ENCODE data around the gene TRPC1. TPM values are rescaled to one million over a fixed set of nuclear protein-coding genes. Genes with fewer than 3 reads are reported as not detected.
"Not testable (repeated sequence)": the region's sequence is repeated elsewhere in the genome, so short reads cannot be mapped to it uniquely, and the experiment has no call there.

TRPC1 gene
- polyA plus RNA-seq, 1 donor from 2014 or later: 0.45 TPM

- Mint-ChIP-seq H3K4me1 (peaks cover 2 to 4% (median 4%) of the 10 kb centered on the region in 3 donors), H3K36me3 (no peaks in the 10 kb centered on the region), H3K27ac (no peak overlapping the region), H3K9me3 (peaks cover 0 to 6% (median 2%) of the 10 kb centered on the region in 3 donors), H3K4me3 (peak overlapping the region; percentile 80 to 87 (median 84)), H3K27me3 (peaks cover 14% of the 10 kb centered on the region)
Measured at GRCh38 chr3:142725357-142725739, 1.5 kb downstream of the TRPC1 start.

GRCh38 chr3:142726017-142726416 is 2.2 kb downstream of the TRPC1 start:
- peaks cover 14% of the 10 kb centered on the region for H3K27me3 Mint-ChIP-seq
- no peaks in the 10 kb centered on the region for H3K36me3 Mint-ChIP-seq
- peaks cover 2 to 4% (median 4%) of the 10 kb centered on the region in 3 donors for H3K4me1 Mint-ChIP-seq
- H3K9me3 Mint-ChIP-seq: peaks cover 0 to 6% (median 2%) of the 10 kb centered on the region in 3 donors
- no peak overlapping the region for H3K27ac Mint-ChIP-seq
- H3K4me3 Mint-ChIP-seq: peak overlapping the region in 1 of 4 donors; percentile 80

- Mint-ChIP-seq H3K9me3 (no peaks in the 10 kb centered on the region), H3K27me3 (no peaks in the 10 kb centered on the region), H3K27ac (no peak overlapping the region), H3K4me1 (no peaks in the 10 kb centered on the region), H3K4me3 (no peak overlapping the region), H3K36me3 (peaks cover 2% of the 10 kb centered on the region)
Measured at GRCh38 chr3:142732066-142732465, 8.2 kb downstream of the TRPC1 start.

- H3K27ac Mint-ChIP-seq: no peak overlapping the region
- no peaks in the 10 kb centered on the region for H3K9me3 Mint-ChIP-seq
- no peaks in the 10 kb centered on the region for H3K4me1 Mint-ChIP-seq
- peaks cover 2% of the 10 kb centered on the region for H3K36me3 Mint-ChIP-seq
- no peak overlapping the region for H3K4me3 Mint-ChIP-seq
- H3K27me3 Mint-ChIP-seq: no peaks in the 10 kb centered on the region
Measured at GRCh38 chr3:142734834-142735233, 11.0 kb downstream of the TRPC1 start.

GRCh38 chr3:142735462-142735861 is 11.6 kb downstream of the TRPC1 start:
- no peak overlapping the region for H3K4me3 Mint-ChIP-seq

GRCh38 chr3:142738396-142738795 is 14.6 kb downstream of the TRPC1 start:
- H3K4me3 Mint-ChIP-seq: no peak overlapping the region
- H3K36me3 Mint-ChIP-seq: peaks cover 2% of the 10 kb centered on the region
- no peaks in the 10 kb centered on the region for H3K27me3 Mint-ChIP-seq
- H3K4me1 Mint-ChIP-seq: no peaks in the 10 kb centered on the region
- no peaks in the 10 kb centered on the region for H3K9me3 Mint-ChIP-seq
- H3K27ac Mint-ChIP-seq: no peak overlapping the region

More at GRCh38 chr3:142735462-142735861, 11.6 kb downstream of the TRPC1 start:
- no peaks in the 10 kb centered on the region for H3K27me3 Mint-ChIP-seq
- peaks cover 2% of the 10 kb centered on the region for H3K36me3 Mint-ChIP-seq
- H3K9me3 Mint-ChIP-seq: no peaks in the 10 kb centered on the region
- H3K4me1 Mint-ChIP-seq: no peaks in the 10 kb centered on the region
- no peak overlapping the region for H3K27ac Mint-ChIP-seq

- H3K27me3 Mint-ChIP-seq: no peaks in the 10 kb centered on the region
- H3K4me3 Mint-ChIP-seq: no peak overlapping the region
- no peaks in the 10 kb centered on the region for H3K4me1 Mint-ChIP-seq
- H3K27ac Mint-ChIP-seq: no peak overlapping the region
- peaks cover 1% of the 10 kb centered on the region for H3K36me3 Mint-ChIP-seq
- peaks cover 0 to 2% (median 0%) of the 10 kb centered on the region in 3 donors for H3K9me3 Mint-ChIP-seq
Measured at GRCh38 chr3:142746646-142747045, 22.8 kb downstream of the TRPC1 start.

GRCh38 chr3:142750531-142750930 is 26.7 kb downstream of the TRPC1 start:
- H3K4me1 Mint-ChIP-seq, H3K27me3 Mint-ChIP-seq, H3K27ac Mint-ChIP-seq, H3K4me3 Mint-ChIP-seq, H3K36me3 Mint-ChIP-seq, H3K9me3 Mint-ChIP-seq: not testable (repeated sequence)

- H3K27me3 Mint-ChIP-seq, H3K36me3 Mint-ChIP-seq, H3K4me3 Mint-ChIP-seq, H3K27ac Mint-ChIP-seq, H3K9me3 Mint-ChIP-seq, H3K4me1 Mint-ChIP-seq: not testable (repeated sequence)
Measured at GRCh38 chr3:142752605-142753004, 28.8 kb downstream of the TRPC1 start.

GRCh38 chr3:142754494-142754893 is 30.7 kb downstream of the TRPC1 start:
- H3K36me3 Mint-ChIP-seq: peaks cover 1% of the 10 kb centered on the region
- H3K27me3 Mint-ChIP-seq: no peaks in the 10 kb centered on the region
- H3K4me1 Mint-ChIP-seq: peaks cover 0 to 1% (median 0%) of the 10 kb centered on the region in 3 donors
- H3K27ac Mint-ChIP-seq: no peak overlapping the region
- peaks cover 0 to 3% (median 0%) of the 10 kb centered on the region in 3 donors for H3K9me3 Mint-ChIP-seq
- no peak overlapping the region for H3K4me3 Mint-ChIP-seq

GRCh38 chr3:142768338-142768737 is 44.5 kb downstream of the TRPC1 start:
- no peak overlapping the region for H3K4me3 Mint-ChIP-seq
- H3K4me1 Mint-ChIP-seq: no peaks in the 10 kb centered on the region
- H3K36me3 Mint-ChIP-seq: peaks cover 15% of the 10 kb centered on the region
- H3K27me3 Mint-ChIP-seq: peaks cover 2% of the 10 kb centered on the region
- no peak overlapping the region for H3K27ac Mint-ChIP-seq
- H3K9me3 Mint-ChIP-seq: peaks cover 0 to 17% (median 4%) of the 10 kb centered on the region in 3 donors

- H3K27ac Mint-ChIP-seq: no peak overlapping the region
- no peaks in the 10 kb centered on the region for H3K27me3 Mint-ChIP-seq
- no peaks in the 10 kb centered on the region for H3K4me1 Mint-ChIP-seq
- H3K4me3 Mint-ChIP-seq: no peak overlapping the region
- peaks cover 0 to 3% (median 0%) of the 10 kb centered on the region in 3 donors for H3K9me3 Mint-ChIP-seq
- H3K36me3 Mint-ChIP-seq: peaks cover 7% of the 10 kb centered on the region
Measured at GRCh38 chr3:142777927-142778326, 54.1 kb downstream of the TRPC1 start.

- Mint-ChIP-seq H3K27ac (no peak overlapping the region), H3K36me3 (peaks cover 4% of the 10 kb centered on the region), H3K4me3 (no peak overlapping the region), H3K9me3 (peaks cover 0 to 3% (median 0%) of the 10 kb centered on the region in 3 donors), H3K4me1 (no peaks in the 10 kb centered on the region), H3K27me3 (no peaks in the 10 kb centered on the region)
Measured at GRCh38 chr3:142778541-142778940, 54.7 kb downstream of the TRPC1 start.

- no peaks in the 10 kb centered on the region for H3K9me3 Mint-ChIP-seq
- H3K27ac Mint-ChIP-seq: no peak overlapping the region
- H3K4me3 Mint-ChIP-seq: no peak overlapping the region
- H3K4me1 Mint-ChIP-seq: no peaks in the 10 kb centered on the region
- H3K36me3 Mint-ChIP-seq: peaks cover 4% of the 10 kb centered on the region
- H3K27me3 Mint-ChIP-seq: no peaks in the 10 kb centered on the region
Measured at GRCh38 chr3:142779591-142779990, 55.8 kb downstream of the TRPC1 start.

- H3K27ac Mint-ChIP-seq: no peak overlapping the region
- no peaks in the 10 kb centered on the region for H3K9me3 Mint-ChIP-seq
- no peaks in the 10 kb centered on the region for H3K27me3 Mint-ChIP-seq
- H3K4me1 Mint-ChIP-seq: no peaks in the 10 kb centered on the region
- H3K36me3 Mint-ChIP-seq: peaks cover 4% of the 10 kb centered on the region
- H3K4me3 Mint-ChIP-seq: no peak overlapping the region
Measured at GRCh38 chr3:142782616-142783015, 58.8 kb downstream of the TRPC1 start.

- Mint-ChIP-seq H3K27me3 (no peaks in the 10 kb centered on the region), H3K36me3 (peaks cover 4% of the 10 kb centered on the region), H3K4me1 (no peaks in the 10 kb centered on the region), H3K4me3 (no peak overlapping the region), H3K27ac (no peak overlapping the region), H3K9me3 (no peaks in the 10 kb centered on the region)
Measured at GRCh38 chr3:142784228-142784627, 60.4 kb downstream of the TRPC1 start.

- H3K27me3 Mint-ChIP-seq: no peaks in the 10 kb centered on the region
- H3K4me1 Mint-ChIP-seq: no peaks in the 10 kb centered on the region
- no peak overlapping the region for H3K27ac Mint-ChIP-seq
- no peaks in the 10 kb centered on the region for H3K9me3 Mint-ChIP-seq
- no peak overlapping the region for H3K4me3 Mint-ChIP-seq
- peaks cover 4% of the 10 kb centered on the region for H3K36me3 Mint-ChIP-seq
Measured at GRCh38 chr3:142785996-142786395, 62.2 kb downstream of the TRPC1 start.
